Loucy (cell line): ENCODE data around the gene PREX1.

Experiments
- H2AFZ ChIP-seq: fragments of 200-600 bp; sonication (generic); 2 replicates; pipeline ENCODE4 v1.6.0; 2016; ENCODE audit warnings: antibody characterized with exemption, mild to moderate bottlenecking, low read length, moderate library complexity
- H3F3A ChIP-seq: fragments of 200-600 bp; 2 replicates; pipeline ENCODE4 v1.6.0; 2016; ENCODE audit warnings: antibody characterized with exemption, low read depth, mild to moderate bottlenecking
- H3K27me3 ChIP-seq: fragments of 200-600 bp; sonication (generic); 2 replicates; pipeline ENCODE4 v1.6.1; 2014; ENCODE audit warnings: low read length, mild to moderate bottlenecking; ENCODE audit not compliant: insufficient read depth, poor library complexity, severe bottlenecking
- H3K36me3 ChIP-seq: fragments of 200-600 bp; sonication (generic); 2 replicates; pipeline ENCODE4 v1.6.1; 2016; ENCODE audit warnings: low read length; ENCODE audit not compliant: insufficient read depth
- H3K4me1 ChIP-seq: fragments of 200-600 bp; sonication (generic); 2 replicates; pipeline ENCODE4 v1.5.1; 2014; ENCODE audit warnings: low read length, mild to moderate bottlenecking; ENCODE audit not compliant: insufficient read depth, poor library complexity, severe bottlenecking
- H3K4me2 ChIP-seq: fragments of 200-600 bp; sonication (generic); 2 replicates; pipeline ENCODE4 v1.6.0; 2014; ENCODE audit warnings: antibody characterized with exemption, low read length, low read depth, mild to moderate bottlenecking; ENCODE audit not compliant: poor library complexity, severe bottlenecking
- H3K4me3 ChIP-seq: fragments of 200-600 bp; sonication (generic); 2 replicates; pipeline ENCODE4 v1.5.1; 2014; ENCODE audit warnings: low read length, mild to moderate bottlenecking, mixed read lengths; ENCODE audit not compliant: poor library complexity, severe bottlenecking
- H3K79me2 ChIP-seq: fragments of 200-600 bp; sonication (generic); 2 replicates; pipeline ENCODE4 v1.6.1; 2014; ENCODE audit warnings: low read length; ENCODE audit not compliant: insufficient read depth
- H3K9ac ChIP-seq: fragments of 200-600 bp; sonication (generic); 2 replicates; pipeline ENCODE4 v1.6.0; 2014; ENCODE audit warnings: mild to moderate bottlenecking, low read depth, low read length, moderate library complexity; ENCODE audit not compliant: poor library complexity, severe bottlenecking
- H3K9me2 ChIP-seq: fragments of 200-600 bp; sonication (generic); replicated peaks from 2 replicates; pipeline ENCODE4 v1.6.1; 2016; ENCODE audit warnings: low read depth, low read length, mixed read lengths
- H3K9me3 ChIP-seq: fragments of 200-600 bp; sonication (generic); 2 replicates; pipeline ENCODE4 v1.6.1; 2014; ENCODE audit warnings: mild to moderate bottlenecking, antibody characterized with exemption, low read length, low read depth; ENCODE audit not compliant: insufficient read depth
- H4K20me1 ChIP-seq: fragments of 200-600 bp; sonication (generic); 2 replicates; pipeline ENCODE4 v1.6.0; 2014; ENCODE audit warnings: antibody characterized with exemption, low read length, mild to moderate bottlenecking; ENCODE audit not compliant: insufficient read depth, poor library complexity, severe bottlenecking
- CTCF ChIP-seq: fragments of 200-600 bp; sonication (generic); conservative IDR thresholded peaks from 2 replicates; pipeline ENCODE4 v1.5.1; 2014; ENCODE audit warnings: mild to moderate bottlenecking, antibody characterized with exemption, low read length
- EZH2phosphoT487 ChIP-seq: fragments of 200-600 bp; IDR thresholded peaks from 2 replicates; pipeline ENCODE4 v1.6.1; 2018; ENCODE audit warnings: antibody characterized with exemption, mild to moderate bottlenecking, moderate library complexity, borderline replicate concordance

The PREX1 gene

GRCh38 chr20:48826069-48826468 is 1.7 kb downstream of the PREX1 start:
- Histone ChIP-seq H3K4me2 (peak overlapping the region; percentile 62), H4K20me1 (peaks cover 13% of the 10 kb centered on the region), H3K4me1 (peaks cover 56% of the 10 kb centered on the region), H3F3A (no peaks in the 10 kb centered on the region), H3K4me3 (peak overlapping the region; percentile 94), H3K9ac (peak overlapping the region; percentile 84), H3K9me3 (no peaks in the 10 kb centered on the region), H2AFZ (peak overlapping the region; percentile 36; the same call in 1 of the 2 replicates), H3K9me2 (no peaks in the 10 kb centered on the region), H3K79me2 (peaks cover 59% of the 10 kb centered on the region), H3K36me3 (no peaks in the 10 kb centered on the region), H3K27me3 (no peaks in the 10 kb centered on the region)
- TF ChIP-seq CTCF (no peak), EZH2phosphoT487 (no peak)

- Histone ChIP-seq H3K4me1 (peaks cover 61% of the 10 kb centered on the region), H3K36me3 (no peaks in the 10 kb centered on the region), H3K9me3 (no peaks in the 10 kb centered on the region), H3K4me2 (peak overlapping the region; percentile 62), H3K4me3 (peak overlapping the region; percentile 94), H3K9me2 (no peaks in the 10 kb centered on the region), H2AFZ (no peak overlapping the region), H3K9ac (peak overlapping the region; percentile 84), H3K27me3 (no peaks in the 10 kb centered on the region), H4K20me1 (peaks cover 13% of the 10 kb centered on the region), H3F3A (no peaks in the 10 kb centered on the region), H3K79me2 (peaks cover 64% of the 10 kb centered on the region)
- TF ChIP-seq EZH2phosphoT487, result no peak
- no peak for TF ChIP-seq CTCF
Measured at GRCh38 chr20:48825566-48825920, 2.3 kb downstream of the PREX1 start.

- H4K20me1 ChIP-seq, result peaks cover 13% of the 10 kb centered on the region
- H3K27me3 ChIP-seq, result no peaks in the 10 kb centered on the region
- H3K9ac ChIP-seq, result peak overlapping the region; percentile 84
- no peak for TF ChIP-seq CTCF
- no peak for TF ChIP-seq EZH2phosphoT487
- no peak overlapping the region for H2AFZ ChIP-seq
- peak overlapping the region; percentile 62 for H3K4me2 ChIP-seq
- no peaks in the 10 kb centered on the region for H3K9me3 ChIP-seq
- peaks cover 69% of the 10 kb centered on the region for H3K79me2 ChIP-seq
- no peaks in the 10 kb centered on the region for H3F3A ChIP-seq
- H3K9me2 ChIP-seq, result no peaks in the 10 kb centered on the region
- H3K36me3 ChIP-seq, result no peaks in the 10 kb centered on the region
- peak overlapping the region; percentile 94 for H3K4me3 ChIP-seq
- peaks cover 66% of the 10 kb centered on the region for H3K4me1 ChIP-seq
Measured at GRCh38 chr20:48824830-48825565, 2.8 kb downstream of the PREX1 start.
